ENCODE data around the gene SLC1A5. TPM values are rescaled to one million over a fixed set of nuclear protein-coding genes. Genes with fewer than 3 reads are reported as not detected.
"Not testable (repeated sequence)": the region's sequence is repeated elsewhere in the genome, so short reads cannot be mapped to it uniquely, and the experiment has no call there.

SLC1A5 gene
- total RNA-seq, 1 donor from 2014 or later = 5.9 TPM

DNA sequence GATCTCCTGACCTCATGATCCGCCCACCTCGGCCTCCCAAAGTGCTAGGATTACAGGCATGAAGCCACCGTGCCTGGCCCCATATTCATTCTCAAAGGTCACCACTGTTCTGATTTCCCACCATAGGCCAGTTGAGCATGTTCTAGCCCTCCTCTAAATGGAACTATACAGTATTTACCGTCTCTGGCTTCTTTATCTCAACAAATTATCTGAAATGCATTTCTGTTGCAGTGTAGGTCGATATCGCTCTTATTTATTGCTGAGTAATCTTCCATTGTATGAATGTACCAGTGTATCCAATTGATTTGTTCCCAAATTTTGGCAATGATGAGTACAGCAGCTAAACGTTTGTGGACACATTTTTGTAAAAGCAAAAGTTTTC is 15.4 kb downstream of the SLC1A5 start:
- Histone ChIP-seq H3K36me3 (peaks cover 22% of the 10 kb centered on the region), H3K4me1 (peaks cover 5% of the 10 kb centered on the region), H3K27me3 (ENCODE audit: low read depth) (no peaks in the 10 kb centered on the region), H3K4me3 (no peak overlapping the region), H3K27ac (replicated peaks) (no peak overlapping the region), H3K9me3 (replicated peaks) (no peaks in the 10 kb centered on the region)
- DNase-seq = no peak
- TF ChIP-seq CTCF (IDR thresholded peaks at IDR 0.05; ENCODE audit: borderline replicate concordance) = no peak
- intact Hi-C loops (cut with micrococcal nuclease) = no loop called here

GRCh38 chr19:46772170-46773017 is 16.0 kb downstream of the SLC1A5 start:
- Histone ChIP-seq H3K9me3 (replicated peaks) (no peaks in the 10 kb centered on the region), H3K36me3 (peaks cover 21% of the 10 kb centered on the region), H3K4me1 (peaks cover 5% of the 10 kb centered on the region), H3K4me3 (no peak overlapping the region), H3K27me3 (ENCODE audit: low read depth) (no peaks in the 10 kb centered on the region), H3K27ac (replicated peaks) (no peak overlapping the region)
- TF ChIP-seq CTCF (IDR thresholded peaks at IDR 0.05; ENCODE audit: borderline replicate concordance) = no peak
- DNase-seq = no peak
- intact Hi-C loops (cut with micrococcal nuclease) = no loop called here

DNA sequence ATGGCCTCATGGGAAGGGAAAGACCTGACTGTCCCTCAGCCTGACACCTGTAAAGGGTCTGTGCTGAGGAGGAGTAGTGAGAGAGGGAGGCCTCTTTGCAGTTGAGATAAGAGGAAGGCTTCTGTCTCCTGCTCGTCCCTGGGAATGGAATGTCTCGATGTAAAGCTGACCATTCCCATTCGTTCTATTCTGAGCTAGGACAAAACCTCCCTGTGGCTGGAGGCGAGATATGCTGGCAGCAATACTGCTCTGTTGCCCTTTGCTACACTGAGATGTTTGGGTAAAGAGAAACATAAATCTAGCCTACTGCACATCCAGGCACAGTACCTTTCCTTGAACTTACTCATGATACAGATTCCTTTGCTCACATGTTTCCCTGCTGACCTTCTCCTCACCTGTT is 19.6 kb downstream of the SLC1A5 start:
- intact Hi-C loops (cut with micrococcal nuclease); H3K27me3 ChIP-seq (ENCODE audit: low read depth): not testable (repeated sequence)

DNA sequence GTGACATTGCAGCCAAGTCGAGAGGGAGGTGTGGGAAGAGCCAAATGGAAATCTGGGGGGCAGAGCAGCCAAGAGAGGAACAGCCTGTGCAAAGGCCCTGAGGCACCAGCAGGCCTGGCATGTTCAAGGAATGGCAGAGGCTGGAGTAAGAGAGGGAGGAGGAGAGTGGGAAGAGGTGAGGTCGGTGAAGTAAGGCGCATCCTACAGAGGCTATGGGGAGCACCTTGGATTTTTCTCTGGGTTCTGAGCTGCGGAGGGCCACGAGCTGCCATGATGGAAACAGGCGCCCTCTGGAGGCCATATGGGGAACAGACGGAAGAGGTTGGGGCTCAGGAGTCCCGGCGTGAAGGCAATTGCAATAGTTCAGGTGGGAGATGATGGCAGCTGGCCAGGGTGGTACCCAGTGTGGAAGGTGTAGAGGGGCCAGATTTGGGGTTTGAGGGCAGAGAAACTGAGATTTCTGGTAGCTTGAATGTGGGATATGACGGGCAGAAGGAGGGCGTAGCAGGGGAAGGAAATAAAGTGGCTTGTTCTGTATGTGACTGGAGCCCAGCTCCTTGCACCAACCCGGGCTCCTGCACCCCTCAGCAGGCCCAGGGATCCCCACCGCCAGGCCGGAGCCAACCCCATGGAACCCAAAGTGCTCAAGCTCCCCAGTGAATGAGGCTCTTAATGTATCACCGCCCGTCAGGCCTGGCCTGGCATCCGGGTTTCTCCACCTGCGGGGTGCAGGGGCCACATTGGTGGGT is 21.7 kb downstream of the SLC1A5 start:
- H3K27ac ChIP-seq (replicated peaks) = no peak overlapping the region
- TF ChIP-seq CTCF (IDR thresholded peaks at IDR 0.05; ENCODE audit: borderline replicate concordance) = peak; percentile 71
- H3K36me3 ChIP-seq = no peaks in the 10 kb centered on the region
- H3K4me3 ChIP-seq = no peak overlapping the region
- H3K9me3 ChIP-seq (replicated peaks) = no peaks in the 10 kb centered on the region
- intact Hi-C loops (cut with micrococcal nuclease) = no loop called here
- DNase-seq = peak; percentile 37
- no peaks in the 10 kb centered on the region for H3K27me3 ChIP-seq (ENCODE audit: low read depth)
- peaks cover 12% of the 10 kb centered on the region for H3K4me1 ChIP-seq

More for the DNA sequence above, 19.6 kb downstream of the SLC1A5 start:
- DNase-seq; H3K4me3 ChIP-seq; H3K36me3 ChIP-seq; H3K9me3 ChIP-seq (replicated peaks): not testable (repeated sequence)
- peaks cover 12% of the 10 kb centered on the region for H3K4me1 ChIP-seq
- peak overlapping the region; percentile 85 for H3K27ac ChIP-seq (replicated peaks)

GRCh38 chr19:46764817-46765291 is 23.5 kb downstream of the SLC1A5 start:
- H3K36me3 ChIP-seq = no peaks in the 10 kb centered on the region
- H3K4me3 ChIP-seq = no peak overlapping the region
- peaks cover 18% of the 10 kb centered on the region for H3K4me1 ChIP-seq
- no peaks in the 10 kb centered on the region for H3K27me3 ChIP-seq (ENCODE audit: low read depth)
- no peaks in the 10 kb centered on the region for H3K9me3 ChIP-seq (replicated peaks)
- no peak for TF ChIP-seq CTCF (IDR thresholded peaks at IDR 0.05; ENCODE audit: borderline replicate concordance)
- intact Hi-C loops (cut with micrococcal nuclease) = no loop called here
- H3K27ac ChIP-seq (replicated peaks) = no peak overlapping the region
- no peak for DNase-seq
